Measurements from ENCODE around the gene LAD1.

GRCh38 chr1:201426479-201427310, 27.6 kb upstream of the LAD1 start:
- no peak for TF ChIP-seq CTCF (IDR thresholded peaks at IDR 0.05)
- no peak for TF ChIP-seq POLR2A (IDR thresholded peaks at IDR 0.05)

All from breast epithelium (tissue), 3 donors.